ENCODE results near the gene WNT7A.
"Not testable (repeated sequence)": the region's sequence is repeated elsewhere in the genome, so short reads cannot be mapped to it uniquely, and the experiment has no call there.

Gene WNT7A

GRCh38 chr3:13879946-13880810, at the start of gene WNT7A:
WNT7A (minus strand) TSS chr3:13880071; CDS start chr3:13879816, 255 bp downstream.
- no peak for DNase-seq (ENCODE audit: low read depth)

- not testable (repeated sequence) for DNase-seq (ENCODE audit: low read depth)
Measured at GRCh38 chr3:13928741-13929140, 48.9 kb upstream of the WNT7A start.

DNA sequence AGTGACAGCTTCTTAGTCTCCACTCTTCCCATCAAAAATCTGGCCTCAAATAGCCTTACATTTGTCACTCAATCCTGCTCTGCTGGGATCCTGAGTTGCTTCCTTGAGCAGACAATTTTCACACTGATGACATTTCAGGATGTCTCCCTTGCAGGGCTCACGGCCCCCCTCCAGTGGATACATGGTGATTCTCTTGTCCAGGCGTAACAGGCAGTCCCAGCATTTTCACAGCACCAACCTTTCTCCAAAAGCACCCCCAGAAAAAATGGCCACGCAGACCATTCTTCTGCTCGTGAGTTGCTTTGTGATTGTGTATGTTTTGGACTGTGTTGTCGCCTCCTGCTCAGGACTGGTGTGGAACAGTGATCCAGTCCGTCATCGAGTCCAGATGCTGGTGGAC, 47.4 kb upstream of the WNT7A start:
- DNase-seq (ENCODE audit: low read depth), result no peak

- no peak for DNase-seq (ENCODE audit: low read depth)
Measured at GRCh38 chr3:13916375-13916774, 36.5 kb upstream of the WNT7A start.

GRCh38 chr3:13902648-13903238, 22.9 kb upstream of the WNT7A start:
- no peak for DNase-seq (ENCODE audit: low read depth)

DNA sequence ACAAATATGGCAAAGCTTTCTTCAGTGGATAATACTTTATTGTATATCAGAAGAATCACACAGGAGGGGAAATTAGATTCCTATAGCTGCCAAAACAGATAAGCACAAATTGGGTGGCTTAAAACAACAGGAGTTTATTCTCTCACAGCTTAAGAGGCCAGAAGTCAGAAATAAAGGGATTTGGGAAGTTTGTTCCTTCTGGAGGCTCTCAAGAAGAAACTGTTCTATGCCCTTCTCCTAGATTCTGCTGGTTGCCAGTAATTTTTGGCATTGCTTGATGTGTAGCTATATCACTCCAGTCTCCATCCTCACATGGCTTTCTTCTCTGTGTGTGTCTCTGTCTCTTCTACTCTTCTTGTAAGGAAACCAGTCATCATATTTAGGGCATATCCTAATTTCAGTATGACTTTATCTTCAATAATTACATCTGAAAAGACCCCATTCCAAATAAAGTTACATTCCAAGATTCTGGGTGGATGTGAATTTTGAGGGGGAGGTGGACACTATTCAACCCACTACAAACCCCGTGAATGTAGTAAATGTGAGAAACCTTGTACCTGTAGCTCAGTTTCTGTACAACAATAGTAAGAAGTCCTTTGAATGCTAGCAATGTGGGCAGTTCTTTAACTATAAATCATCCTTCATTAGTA, 22.2 kb upstream of the WNT7A start:
- DNase-seq (ENCODE audit: low read depth), result no peak

DNA sequence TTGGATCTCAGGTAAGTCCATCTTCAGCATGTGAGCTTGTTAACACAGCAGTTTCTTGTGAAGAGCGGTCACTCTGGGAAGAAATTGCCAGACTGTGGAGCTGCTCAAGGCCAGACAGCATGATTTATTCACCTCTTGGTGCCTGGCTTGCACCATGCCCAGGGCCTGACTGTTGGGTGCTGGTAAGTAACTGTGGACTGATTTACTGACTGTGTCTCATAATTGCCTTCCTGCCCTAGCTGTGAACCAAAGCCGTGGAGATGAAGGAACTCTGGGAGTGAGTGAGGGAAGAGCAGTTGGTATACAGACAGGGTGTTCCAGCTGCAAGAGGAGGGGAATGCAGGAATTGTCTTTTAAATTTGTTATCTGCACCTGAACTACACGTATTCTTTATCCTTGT, 18.5 kb upstream of the WNT7A start:
- DNase-seq (ENCODE audit: low read depth), result no peak

- DNase-seq (ENCODE audit: low read depth), result peak; percentile 11
Measured at GRCh38 chr3:13896473-13897154, 16.7 kb upstream of the WNT7A start.

DNA sequence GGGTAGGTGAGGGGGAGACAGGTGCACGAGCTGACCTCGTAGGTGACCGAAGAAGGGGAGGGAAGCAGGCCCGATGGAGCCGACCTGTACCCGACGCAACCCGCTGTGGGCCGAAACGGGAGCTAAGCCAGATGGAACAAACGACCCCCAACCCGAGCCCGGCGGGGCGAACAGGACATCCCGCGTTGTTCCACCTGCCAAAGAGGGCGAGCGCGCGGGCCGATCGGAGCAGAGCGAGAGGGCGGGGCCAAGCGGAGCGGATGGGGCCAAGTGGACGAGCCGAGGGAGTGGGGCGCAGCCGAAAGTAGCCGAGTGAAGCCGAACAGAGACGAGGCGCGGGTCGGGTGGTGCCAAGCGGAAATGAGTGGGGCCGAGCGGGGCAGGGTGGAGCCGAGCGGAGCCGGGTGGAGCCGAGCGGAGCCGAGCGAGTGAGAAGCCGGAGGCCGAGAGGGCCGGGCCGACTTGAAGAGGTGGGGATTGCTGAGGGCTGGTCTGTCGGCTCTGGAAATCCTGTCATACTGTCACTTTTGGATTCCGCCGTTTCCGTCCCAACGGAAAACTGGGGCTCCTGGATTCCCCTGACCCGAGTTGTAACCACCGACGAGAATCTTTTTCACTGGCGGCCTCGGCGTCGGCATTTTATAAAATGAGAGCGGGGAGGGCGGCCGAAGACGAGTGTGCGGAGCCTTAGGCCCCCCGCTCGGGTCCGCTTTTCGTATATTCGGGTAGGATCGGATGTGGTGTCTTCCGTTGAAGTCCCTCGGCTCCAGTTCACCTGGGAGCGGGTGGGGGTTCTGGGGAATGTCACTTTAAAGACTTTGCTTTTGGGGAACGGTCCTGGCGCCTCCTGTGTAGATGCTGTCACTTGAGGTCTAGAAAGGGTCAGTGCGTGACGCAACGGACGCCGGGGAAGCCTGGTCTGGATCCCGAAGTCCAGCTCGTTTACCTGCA, 15.6 kb upstream of the WNT7A start:
- peak; percentile 33 for DNase-seq (ENCODE audit: low read depth)

GRCh38 chr3:13894807-13895154, 14.9 kb upstream of the WNT7A start:
- no peak for DNase-seq (ENCODE audit: low read depth)

GRCh38 chr3:13894096-13894806, 14.4 kb upstream of the WNT7A start:
- DNase-seq (ENCODE audit: low read depth), result no peak

GRCh38 chr3:13892304-13892703, 12.4 kb upstream of the WNT7A start:
- no peak for DNase-seq (ENCODE audit: low read depth)

GRCh38 chr3:13891492-13892073, 11.7 kb upstream of the WNT7A start:
- DNase-seq (ENCODE audit: low read depth), result no peak

GRCh38 chr3:13891017-13891392, 11.1 kb upstream of the WNT7A start:
- DNase-seq (ENCODE audit: low read depth), result no peak

GRCh38 chr3:13890377-13891016, 10.6 kb upstream of the WNT7A start:
- DNase-seq (ENCODE audit: low read depth), result no peak

DNA sequence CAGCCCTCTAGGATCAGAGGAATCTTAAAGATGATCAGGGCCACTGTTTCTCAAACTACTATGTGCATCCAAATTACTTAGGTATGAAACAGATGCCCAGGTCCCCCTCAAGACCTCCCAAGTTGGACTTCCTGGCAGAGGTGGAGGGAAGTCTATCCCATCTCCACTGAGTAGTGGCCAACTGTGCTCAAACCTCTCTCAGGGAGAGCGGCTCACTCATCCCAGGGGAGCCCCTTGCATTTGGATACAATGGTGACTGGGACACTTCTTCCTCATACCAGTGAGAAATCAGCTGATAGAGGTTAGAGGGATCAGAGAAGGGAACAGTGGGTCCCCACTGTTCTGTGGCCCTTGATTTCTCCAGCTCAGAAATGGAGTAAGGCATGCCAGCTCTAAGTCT, 8.7 kb upstream of the WNT7A start:
- no peak for DNase-seq (ENCODE audit: low read depth)

- DNase-seq (ENCODE audit: low read depth), result no peak
Measured at GRCh38 chr3:13887495-13888300, 7.8 kb upstream of the WNT7A start.

DNA sequence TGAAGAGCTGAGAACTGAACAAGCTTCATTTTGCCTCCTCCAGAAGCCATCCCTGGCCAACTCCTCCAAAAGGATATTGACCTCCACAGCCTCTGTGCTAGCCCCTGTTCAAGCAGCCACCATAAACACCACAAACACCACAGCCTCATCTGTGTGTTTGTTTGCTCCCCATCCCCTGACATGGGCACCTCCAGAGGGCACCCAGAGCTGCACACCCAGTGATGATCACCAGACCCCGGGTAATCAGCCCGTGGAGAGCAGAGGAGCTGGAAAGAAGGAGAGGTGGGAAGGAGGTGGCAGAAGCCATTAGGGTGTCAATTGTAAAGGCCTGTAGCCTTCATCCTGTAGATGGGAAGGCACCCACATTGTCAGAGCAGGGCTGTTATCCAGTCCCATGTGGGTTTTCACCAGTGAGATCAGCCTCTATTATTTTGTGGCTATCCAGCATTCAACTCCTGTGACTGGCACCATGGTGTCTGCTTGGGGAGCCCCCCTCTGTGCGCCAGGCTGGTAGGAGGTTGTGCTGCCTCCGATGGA, 6.8 kb upstream of the WNT7A start:
- no peak for DNase-seq (ENCODE audit: low read depth)

- no peak for DNase-seq (ENCODE audit: low read depth)
Measured at GRCh38 chr3:13885704-13886010, 5.8 kb upstream of the WNT7A start.
